ENCODE results near the gene NMT1.

NMT1 gene

DNA sequence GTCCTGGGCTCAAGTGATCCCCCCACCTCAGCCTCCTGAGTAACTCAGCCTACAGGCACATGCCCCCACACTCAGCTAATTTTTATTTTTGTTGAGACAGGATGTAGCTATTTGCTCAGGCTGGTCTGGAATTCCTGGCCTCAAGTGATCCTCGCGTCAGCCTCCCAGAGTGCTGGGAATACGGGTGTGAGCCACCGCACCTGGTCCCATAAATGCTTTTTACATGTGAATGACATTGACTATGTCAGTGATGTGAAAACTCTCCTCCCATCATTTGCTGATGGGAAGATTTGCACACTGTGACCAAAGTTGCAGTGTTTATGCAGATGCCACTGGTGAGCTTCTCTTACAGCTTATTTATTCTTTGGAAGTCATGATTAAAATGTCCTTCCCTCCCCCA is 56.2 kb downstream of the NMT1 start:
- TF ChIP-seq, protein P1, sequence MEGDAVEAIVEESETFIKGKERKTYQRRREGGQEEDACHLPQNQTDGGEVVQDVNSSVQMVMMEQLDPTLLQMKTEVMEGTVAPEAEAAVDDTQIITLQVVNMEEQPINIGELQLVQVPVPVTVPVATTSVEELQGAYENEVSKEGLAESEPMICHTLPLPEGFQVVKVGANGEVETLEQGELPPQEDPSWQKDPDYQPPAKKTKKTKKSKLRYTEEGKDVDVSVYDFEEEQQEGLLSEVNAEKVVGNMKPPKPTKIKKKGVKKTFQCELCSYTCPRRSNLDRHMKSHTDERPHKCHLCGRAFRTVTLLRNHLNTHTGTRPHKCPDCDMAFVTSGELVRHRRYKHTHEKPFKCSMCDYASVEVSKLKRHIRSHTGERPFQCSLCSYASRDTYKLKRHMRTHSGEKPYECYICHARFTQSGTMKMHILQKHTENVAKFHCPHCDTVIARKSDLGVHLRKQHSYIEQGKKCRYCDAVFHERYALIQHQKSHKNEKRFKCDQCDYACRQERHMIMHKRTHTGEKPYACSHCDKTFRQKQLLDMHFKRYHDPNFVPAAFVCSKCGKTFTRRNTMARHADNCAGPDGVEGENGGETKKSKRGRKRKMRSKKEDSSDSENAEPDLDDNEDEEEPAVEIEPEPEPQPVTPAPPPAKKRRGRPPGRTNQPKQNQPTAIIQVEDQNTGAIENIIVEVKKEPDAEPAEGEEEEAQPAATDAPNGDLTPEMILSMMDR (IDR thresholded peaks at IDR 0.05; ENCODE audit: low read depth, low read length) = no peak
- no peak overlapping the region for H3K4me3 ChIP-seq (ENCODE audit: low read depth, low read length)

DNA sequence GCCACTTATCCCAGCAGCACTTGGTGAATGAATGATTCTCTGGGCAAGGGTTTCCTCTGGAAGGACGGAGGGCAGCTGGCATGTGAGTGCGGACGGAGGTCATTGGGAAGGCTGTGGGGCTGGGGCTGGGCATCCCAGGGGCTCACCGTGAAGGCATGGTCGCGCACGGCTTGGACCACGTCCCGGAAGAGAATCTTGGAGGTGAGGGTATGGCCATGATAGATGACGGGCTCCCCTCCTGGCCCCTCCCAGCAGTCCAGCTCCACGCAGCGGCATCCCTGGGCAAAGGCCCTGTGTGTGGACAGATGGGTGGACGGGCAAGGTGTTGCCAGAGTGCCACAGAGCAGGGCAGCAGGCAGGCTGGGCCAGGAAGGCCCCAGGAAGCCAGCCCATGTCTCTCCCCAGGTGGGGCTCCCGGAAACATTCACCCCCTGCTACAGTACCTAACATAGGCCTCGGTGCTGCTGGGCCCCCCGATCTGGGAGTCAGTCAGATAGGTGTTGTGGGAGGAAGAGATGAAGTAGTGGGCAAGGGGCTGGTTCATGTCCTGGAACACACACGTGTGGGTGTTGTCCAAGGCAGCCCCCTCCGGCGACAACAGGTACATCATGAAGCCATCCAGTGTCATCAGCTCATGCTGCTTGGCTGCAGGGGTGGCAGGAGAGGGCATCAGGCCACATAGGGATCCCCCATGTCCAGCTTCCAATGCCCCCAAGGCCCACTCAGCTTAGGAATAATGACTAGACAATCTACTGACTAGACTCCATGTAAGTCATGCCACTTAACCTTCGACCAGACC is 56.9 kb downstream of the NMT1 start:
- TF ChIP-seq, protein P1 (IDR thresholded peaks at IDR 0.05; ENCODE audit: low read depth, low read length) = no peak
- no peak overlapping the region for H3K4me3 ChIP-seq (ENCODE audit: low read depth, low read length)

DNA sequence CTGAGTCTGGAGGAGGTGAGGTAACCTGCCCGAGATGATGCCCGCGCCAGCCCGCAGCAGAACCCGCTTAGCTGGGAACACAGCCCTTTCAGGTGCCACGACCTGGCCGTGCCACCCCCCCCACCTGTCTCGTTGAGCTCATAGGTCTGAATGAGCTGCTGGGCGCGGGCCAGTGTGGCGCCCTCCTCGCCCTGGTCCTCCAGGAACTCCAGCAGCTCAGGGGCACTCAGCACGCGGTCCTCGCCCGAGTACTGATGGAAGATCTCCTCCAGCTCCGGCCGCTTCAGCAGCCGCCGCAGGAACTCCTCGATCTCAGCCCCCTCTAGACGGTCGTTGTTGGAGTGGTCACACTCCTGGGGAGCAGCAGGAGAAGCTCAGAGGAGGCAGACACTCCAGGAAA is 57.6 kb downstream of the NMT1 start:
- TF ChIP-seq, protein P1 (IDR thresholded peaks at IDR 0.05; ENCODE audit: low read depth, low read length) = no peak
- H3K4me3 ChIP-seq (ENCODE audit: low read depth, low read length) = no peak overlapping the region

DNA sequence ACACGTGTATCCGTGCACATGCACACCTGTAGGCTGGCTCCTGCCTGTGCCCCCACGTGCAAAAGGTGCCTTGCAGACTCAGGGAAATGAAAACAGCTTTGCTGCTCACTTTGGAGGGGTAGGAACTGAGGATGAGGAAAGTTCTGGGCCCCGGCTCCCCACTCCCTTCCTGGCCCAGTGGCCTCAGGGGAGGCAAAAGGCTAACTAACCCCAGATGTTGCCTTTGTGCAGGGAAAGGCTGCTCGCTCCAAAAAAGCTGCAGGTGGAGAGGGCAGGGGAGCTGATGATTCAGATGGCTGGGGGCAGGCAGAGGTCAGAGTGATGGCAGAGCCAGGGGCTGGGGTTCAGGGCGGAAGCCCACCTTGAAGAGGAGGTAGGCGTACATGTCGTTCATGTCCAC is 58.8 kb downstream of the NMT1 start:
- TF ChIP-seq, protein P1 (IDR thresholded peaks at IDR 0.05; ENCODE audit: low read depth, low read length) = no peak
- no peak overlapping the region for H3K4me3 ChIP-seq (ENCODE audit: low read depth, low read length)

DNA sequence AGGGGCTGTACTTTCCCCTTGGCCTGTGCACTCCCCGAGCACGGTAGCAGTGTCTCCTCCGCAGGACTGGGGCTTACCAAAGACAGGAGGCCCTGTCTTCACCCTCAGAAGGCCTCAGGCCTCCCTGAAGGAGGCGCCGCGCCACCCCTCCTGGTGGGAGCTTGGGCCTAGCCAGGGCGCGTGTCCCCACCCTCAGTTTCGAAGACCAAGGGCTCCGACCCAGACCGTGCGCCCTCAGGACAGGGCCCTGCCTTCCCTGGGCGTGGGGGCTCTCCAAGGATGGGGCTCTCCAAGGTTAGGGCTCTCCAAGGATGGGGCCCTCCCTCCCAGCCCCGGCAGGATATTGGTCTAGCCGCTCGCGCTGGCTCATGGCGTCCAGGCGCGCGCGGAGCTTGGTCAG is 59.4 kb downstream of the NMT1 start:
- no peak overlapping the region for H3K4me3 ChIP-seq (ENCODE audit: low read depth, low read length)
- TF ChIP-seq, protein P1 (IDR thresholded peaks at IDR 0.05; ENCODE audit: low read depth, low read length) = no peak

DNA sequence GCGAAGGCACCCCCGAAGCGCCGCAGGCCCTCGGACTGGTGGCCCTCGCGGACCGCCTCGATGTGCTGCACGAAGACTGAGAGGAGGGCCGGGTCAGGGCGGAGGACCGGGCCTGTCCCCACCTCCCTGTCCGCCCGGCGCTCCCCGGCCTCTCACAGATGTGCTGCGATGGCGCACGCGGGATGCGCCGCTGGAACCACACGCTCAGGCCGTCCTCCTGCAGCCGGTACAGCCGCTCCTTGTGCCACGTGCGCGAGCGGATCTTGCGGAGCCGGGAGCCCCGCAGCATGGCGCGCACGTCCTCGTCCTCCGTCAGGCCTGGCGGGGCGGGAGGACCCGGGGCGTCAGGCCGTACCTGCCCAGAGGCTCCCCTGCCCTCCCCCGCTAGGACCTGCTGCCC is 59.9 kb downstream of the NMT1 start:
- TF ChIP-seq, protein P1 (IDR thresholded peaks at IDR 0.05; ENCODE audit: low read depth, low read length) = no peak
- no peak overlapping the region for H3K4me3 ChIP-seq (ENCODE audit: low read depth, low read length)

DNA sequence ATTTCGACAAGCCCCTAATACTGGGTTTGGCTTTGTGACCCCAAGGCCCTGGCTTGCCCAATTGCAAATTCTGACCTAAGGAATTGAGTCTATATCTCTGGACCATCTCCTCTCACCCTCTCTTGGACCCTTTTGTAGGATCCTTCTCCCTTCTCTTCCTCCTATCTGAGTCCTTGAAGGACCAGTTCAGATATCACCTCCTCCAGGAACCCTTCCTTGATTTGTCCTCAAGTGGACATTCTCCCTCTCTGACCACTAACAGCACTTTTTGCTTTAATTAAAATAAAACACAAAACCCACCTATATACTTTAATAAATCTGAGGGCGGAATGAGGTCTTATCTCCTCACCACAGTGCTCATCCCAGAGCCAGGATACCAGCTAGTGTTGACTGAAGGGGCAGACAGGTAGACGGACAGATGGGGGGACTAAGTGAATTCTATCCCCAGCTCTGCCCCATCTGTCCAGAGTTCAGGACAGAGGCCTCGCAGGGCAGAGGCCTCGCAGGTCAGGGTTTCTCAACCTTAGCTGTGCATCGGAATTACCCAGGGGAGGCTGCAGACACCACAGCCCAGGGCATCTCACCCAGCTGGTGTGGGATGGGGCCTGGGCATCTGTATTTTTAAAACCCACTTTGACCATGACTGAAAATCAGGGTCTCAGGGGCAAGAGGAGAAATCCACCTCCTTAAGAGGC is 62.1 kb downstream of the NMT1 start:
- H3K4me3 ChIP-seq (ENCODE audit: low read depth, low read length) = no peak overlapping the region
- TF ChIP-seq, protein P1 (IDR thresholded peaks at IDR 0.05; ENCODE audit: low read depth, low read length) = no peak

All from WI38 (cell line).